SIG-M5 treated with dmso at 0.1 percent for 504 hours (cell line): ENCODE data around the gene CYP2S1.
"Not testable (repeated sequence)": the region's sequence is repeated elsewhere in the genome, so short reads cannot be mapped to it uniquely, and the experiment has no call there.

Experiments used
- DNase-seq: peaks from one replicate; lab custom pipeline; 2025; ENCODE audit not compliant: unreplicated experiment; lab: John Stamatoyannopoulos, UW

The CYP2S1 gene

GRCh38 chr19:41192574-41193429 lies at the start of gene CYP2S1:
CYP2S1 (plus strand) TSS chr19:41193219; CDS start chr19:41193265, 46 bp downstream.
- no peak for DNase-seq

GRCh38 chr19:41144403-41144802 lies 48.6 kb upstream of the CYP2S1 start:
- peak; percentile 63 for DNase-seq

- no peak for DNase-seq
These were observed 43.2 kb upstream of the CYP2S1 start for GRCh38 chr19:41149831-41150230.

- not testable (repeated sequence) for DNase-seq
These were observed 42.0 kb upstream of the CYP2S1 start for GRCh38 chr19:41150986-41151385.

GRCh38 chr19:41154060-41154459 lies 39.0 kb upstream of the CYP2S1 start:
- no peak for DNase-seq

GRCh38 chr19:41156207-41156606 lies 36.8 kb upstream of the CYP2S1 start:
- no peak for DNase-seq

DNA sequence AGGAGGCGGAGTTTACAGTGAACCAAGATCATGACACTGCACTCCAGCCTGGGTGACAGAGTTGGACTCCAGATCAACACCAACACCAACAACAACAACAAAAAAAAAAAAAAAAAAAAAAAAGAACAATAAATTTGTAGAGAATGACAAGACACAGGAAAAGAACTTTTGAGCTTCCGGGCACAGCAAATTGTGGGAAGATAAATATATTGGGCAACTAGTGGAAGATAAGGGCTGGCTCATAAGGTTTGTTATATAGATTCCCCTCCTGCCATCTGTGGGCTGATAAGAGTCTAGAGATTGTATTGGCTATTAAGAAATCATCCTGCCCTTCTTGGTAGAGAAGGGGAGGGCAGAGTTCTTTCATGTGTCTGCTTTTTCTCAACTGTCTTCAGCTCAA lies 33.1 kb upstream of the CYP2S1 start:
- DNase-seq, result no peak

DNA sequence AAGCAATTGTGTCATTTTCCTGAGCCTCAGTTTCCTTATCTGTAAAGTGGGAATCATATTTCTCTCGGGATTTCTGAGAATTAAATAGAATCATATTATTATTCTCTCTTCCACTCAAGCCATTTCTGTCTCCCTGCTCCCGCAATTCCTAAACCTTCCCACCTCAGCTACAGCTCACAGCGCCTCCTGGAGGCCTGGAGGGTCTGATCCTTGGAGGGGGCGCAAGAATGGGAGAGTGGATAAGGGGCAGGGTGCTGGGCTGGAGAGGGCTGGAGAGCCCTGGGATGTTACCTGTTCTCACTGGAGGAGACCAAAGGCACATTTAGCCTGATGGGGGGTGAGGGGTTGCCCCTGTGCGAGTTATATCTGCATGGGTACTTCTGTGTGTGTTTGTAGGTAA lies 31.1 kb upstream of the CYP2S1 start:
- no peak for DNase-seq

DNA sequence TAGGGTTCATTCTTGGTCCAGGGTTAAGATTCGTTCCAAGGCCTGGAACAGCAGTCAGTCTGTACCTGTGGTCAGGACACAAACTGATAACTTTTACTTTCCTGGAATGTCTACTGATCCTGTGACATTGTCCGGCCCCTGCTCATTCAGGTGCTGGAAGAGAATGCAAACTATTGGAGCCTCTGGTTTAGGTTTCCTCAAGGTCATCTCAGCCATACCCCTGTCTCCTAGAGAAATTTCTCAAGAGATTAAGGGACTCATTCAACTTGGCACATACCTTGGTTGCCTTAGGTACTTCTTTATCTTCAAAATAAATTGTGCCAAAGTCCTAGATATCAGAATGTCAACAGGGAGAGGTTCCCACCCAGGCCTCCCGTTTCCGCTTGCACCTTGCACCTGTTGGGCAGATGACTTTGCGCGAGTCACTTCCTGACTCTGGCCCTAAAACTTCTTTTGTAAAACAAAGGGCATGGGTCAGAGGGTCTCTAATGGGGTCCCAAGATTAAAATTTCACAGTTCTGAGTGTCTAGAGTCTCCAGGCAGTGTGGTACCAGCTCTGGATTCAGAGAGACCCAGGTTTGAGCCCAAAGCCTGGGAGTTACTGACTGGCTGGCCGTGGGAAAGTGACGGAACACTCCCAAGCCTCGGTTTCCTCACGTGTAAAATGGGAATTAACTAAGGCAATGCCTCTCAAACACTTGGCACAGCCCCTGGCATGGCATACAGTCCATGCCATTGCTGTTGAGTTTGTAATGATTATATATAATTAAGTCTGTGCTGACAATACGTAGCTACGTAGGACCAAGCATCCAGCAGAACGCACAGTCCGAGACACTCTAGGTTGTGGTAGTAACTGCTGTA lies 25.8 kb upstream of the CYP2S1 start:
- DNase-seq, result no peak

GRCh38 chr19:41172297-41173164 lies 20.5 kb upstream of the CYP2S1 start:
- no peak for DNase-seq

GRCh38 chr19:41174297-41174928 lies 18.6 kb upstream of the CYP2S1 start:
- DNase-seq, result no peak

DNA sequence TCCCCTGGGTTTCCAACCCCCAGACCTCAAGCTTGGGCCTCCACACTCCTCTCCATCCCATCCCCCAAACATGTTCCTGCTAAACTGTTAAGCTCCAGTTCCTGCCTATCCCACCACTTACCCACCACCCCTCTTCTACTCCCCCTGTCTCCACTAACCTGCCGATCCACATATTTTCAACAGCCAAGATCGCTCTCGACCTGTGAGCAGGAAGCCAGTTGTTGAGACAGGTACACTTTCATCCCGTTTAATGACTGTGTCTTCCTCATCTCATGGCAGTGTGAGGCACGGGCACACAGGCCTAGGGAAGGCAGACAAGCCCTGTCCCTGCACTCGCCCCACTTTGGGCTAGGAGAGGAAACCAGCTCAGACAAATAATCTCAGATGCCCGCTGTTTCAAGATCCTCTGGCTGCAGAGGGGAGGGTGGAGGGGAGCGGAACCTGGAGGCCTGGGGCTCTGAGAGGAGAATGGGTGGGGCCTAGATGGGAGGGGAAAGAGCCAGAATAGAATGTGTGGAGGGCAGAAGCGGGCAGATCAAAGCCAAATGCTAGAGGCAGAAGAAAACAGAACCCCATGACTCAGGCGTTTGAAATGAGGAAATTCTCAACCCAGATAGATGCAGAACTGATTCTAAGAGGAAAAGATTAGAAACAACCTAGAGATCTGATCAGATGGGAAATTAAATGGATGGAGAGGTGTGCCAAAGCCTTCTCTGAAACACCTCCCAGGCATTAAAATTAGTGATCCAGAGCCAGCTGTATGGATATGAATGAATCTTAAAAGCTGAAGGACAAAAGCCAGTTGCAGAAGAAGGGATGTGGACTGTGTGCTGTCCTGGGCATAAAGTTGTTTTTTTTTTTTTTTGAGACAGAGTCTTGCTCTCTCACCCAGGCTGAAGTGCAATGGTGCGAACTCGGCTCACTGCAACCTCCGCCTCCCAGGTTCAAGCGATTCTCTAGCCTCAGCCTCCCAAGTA lies 16.9 kb upstream of the CYP2S1 start:
- peak; percentile 93 for DNase-seq

DNA sequence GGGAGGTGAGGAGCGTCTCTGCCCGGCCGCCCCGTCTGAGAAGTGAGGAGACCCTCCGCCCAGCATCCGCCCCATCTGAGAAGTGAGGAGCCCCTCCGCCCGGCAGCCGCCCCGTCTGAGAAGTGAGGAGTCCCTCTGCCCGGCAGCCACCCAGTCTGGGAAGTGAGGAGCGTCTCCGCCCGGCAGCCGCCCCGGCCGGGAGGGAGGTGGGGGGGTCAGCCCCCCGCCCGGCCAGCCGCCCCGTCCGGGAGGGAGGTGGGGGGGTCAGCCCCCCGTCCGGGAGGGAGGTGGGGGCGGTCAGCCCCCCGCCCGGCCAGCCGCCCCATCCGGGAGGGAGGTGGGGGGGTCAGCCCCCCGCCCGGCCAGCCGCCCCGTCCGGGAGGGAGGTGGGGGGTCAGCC lies 12.8 kb upstream of the CYP2S1 start:
- DNase-seq, result not testable (repeated sequence)

GRCh38 chr19:41186971-41187883 lies 5.8 kb upstream of the CYP2S1 start:
- no peak for DNase-seq

GRCh38 chr19:41187884-41188279 lies 5.1 kb upstream of the CYP2S1 start:
- DNase-seq, result no peak

- no peak for DNase-seq
These were observed 3.5 kb upstream of the CYP2S1 start for GRCh38 chr19:41189425-41190065.

DNA sequence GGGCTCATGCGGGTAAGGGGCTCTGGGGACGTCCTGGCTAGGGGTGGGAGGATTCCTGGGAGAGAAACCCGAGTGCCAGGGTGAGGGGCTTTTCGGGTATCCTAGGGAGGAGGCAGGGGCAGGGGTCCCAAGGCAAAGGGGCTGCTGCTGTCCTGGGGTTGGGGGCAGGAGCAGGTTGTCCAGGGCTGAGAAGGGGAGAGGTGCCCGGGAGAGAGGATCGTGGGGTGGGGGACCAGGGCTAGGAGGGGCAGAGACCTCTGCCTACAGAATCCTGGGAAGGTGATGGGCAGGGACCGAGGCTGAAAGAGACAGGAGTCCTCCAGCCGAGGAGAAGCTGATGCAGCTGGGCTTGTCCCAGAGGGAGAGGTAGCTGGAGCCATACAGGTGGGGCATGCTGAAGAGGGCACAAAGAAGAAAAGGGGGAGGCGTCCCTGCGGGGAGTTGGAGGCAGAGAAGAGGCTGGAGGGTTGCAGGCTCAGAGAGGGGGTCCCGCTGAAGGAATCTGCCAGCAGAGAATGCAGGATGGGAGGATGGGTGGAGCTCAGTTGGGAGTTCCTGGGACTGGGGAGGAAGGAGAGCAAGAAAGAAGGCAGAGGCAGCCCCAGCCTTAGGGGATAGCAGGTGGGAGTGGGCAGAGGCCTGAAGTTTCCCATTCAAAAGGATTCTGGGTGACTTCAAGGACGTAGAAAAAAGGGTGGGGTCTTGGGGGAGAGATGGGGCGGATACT lies 574 bp downstream of the CYP2S1 start:
- DNase-seq, result no peak
